Esophagus squamous epithelium (tissue), 5 donors: ENCODE results near the gene LAT. TPM values are rescaled to one million over a fixed set of nuclear protein-coding genes. Genes with fewer than 3 reads are reported as not detected.

Experiments used
- DNase-seq: peaks from one replicate; lab custom pipeline; 2025; lab: John Stamatoyannopoulos, UW
- H3K27ac ChIP-seq, 4 donors: fragments of 200-600 bp; sonication (generic); one replicate each; pipeline ENCODE4 v1.5.1; 2016 to 2019; ENCODE audit warnings: mild to moderate bottlenecking in 1 of 4
- H3K27me3 ChIP-seq, 4 donors: fragments of 200-600 bp; sonication (generic); 1 replicate in 3 of 4; 2 replicates in 1 of 4; pipeline versions ENCODE4 v1.5.1 to v1.6.0; 2017 to 2021; ENCODE audit warnings: antibody characterized with exemption in 1 of 4
- H3K36me3 ChIP-seq, 3 donors: fragments of 200-600 bp; sonication (generic); one replicate each; pipeline ENCODE4 v1.5.1; 2016 to 2019
- H3K4me1 ChIP-seq, 3 donors: fragments of 200-600 bp; sonication (generic); one replicate each; pipeline ENCODE4 v1.5.1; 2017 to 2019
- H3K4me3 ChIP-seq, 4 donors: fragments of 200-600 bp; sonication (generic); 1 replicate in 3 of 4; 2 replicates in 1 of 4; pipeline ENCODE4 v1.5.1; 2016 to 2019; ENCODE audit warnings: mild to moderate bottlenecking in 2 of 4, moderate library complexity in 1 of 4
- H3K9me3 ChIP-seq, 3 donors: fragments of 200-600 bp; sonication (generic); one replicate each; pipeline ENCODE4 v1.5.1; 2016 to 2019
- CTCF ChIP-seq, 6 experiments: fragments of 450-650 bp in 4 of 6; fragments of 200-600 bp in 2 of 6; sonication (generic) in 2 of 6; IDR thresholded peaks; one replicate each; pipeline ENCODE4 v1.5.1; 2016 to 2019; ENCODE audit warnings: antibody characterized with exemption in 6 of 6, mild to moderate bottlenecking in 4 of 6, moderate library complexity in 4 of 6
- POLR2A ChIP-seq, 4 donors: fragments of 450-650 bp; IDR thresholded peaks; one replicate each; pipeline ENCODE4 v1.6.1; 2017; ENCODE audit warnings: antibody characterized with exemption in 4 of 4, mild to moderate bottlenecking in 4 of 4, moderate library complexity in 3 of 4
- WGBS, 2 donors: methylation state at CpG; one replicate each; pipeline ENCODE4 v1.1.5; 2018; 5-methylcytosine and 5-hydroxymethylcytosine counted together
- intact Hi-C: fragments of 100-400 bp; cut with DNase I; formaldehyde crosslinking; loops from one replicate; pipeline ENCODE4 v1.15.0; 2022
- total RNA-seq, 4 donors: library from RNA; depleted of rRNA; stranded (reverse); fragments of >200 nt; gene quantifications; one replicate each; pipeline ENCODE4 v1.1.0, GENCODE V29; 2016
- donor health status: DM: yes; HTN: yes; CAD: no.

The LAT gene
- total RNA-seq: 1 to 10 TPM in 3 of 4 donors, under 1 TPM in 1; 0.76 to 7.4 (median 2.5) TPM

GRCh38 chr16:28984619-28985135 is at the start of gene LAT:
Gene LAT (plus strand): TSS chr16:28985052. CDS start chr16:28985418, 366 bp downstream.
- DNase-seq: no peak
- H3K4me1 ChIP-seq: peaks cover 0 to 7% (median 0%) of the 10 kb centered on the region in 3 donors
- no peaks in the 10 kb centered on the region for H3K27me3 ChIP-seq
- peak within 1 kb of the TSS; percentile 28 to 68 (median 41) for H3K27ac ChIP-seq
- intact Hi-C loops: no loop called here
- peaks cover 17 to 99% (median 36%) of the 10 kb centered on the region in 3 donors for H3K36me3 ChIP-seq
- H3K9me3 ChIP-seq: peaks cover 0 to 19% (median 5%) of the 10 kb centered on the region in 3 donors
- peak within 1 kb of the TSS; percentile 0 to 50 (median 36) for H3K4me3 ChIP-seq
- WGBS, 2 donors: 40% methylated on average over 1 to 2 of the region's 24 CpGs
- no peak for TF ChIP-seq POLR2A (IDR thresholded peaks at IDR 0.05)
- TF ChIP-seq CTCF (IDR thresholded peaks at IDR 0.05): no peak

GRCh38 chr16:28935346-28935745 is 49.5 kb upstream of the LAT start:
- DNase-seq: no peak
- no peaks in the 10 kb centered on the region for H3K9me3 ChIP-seq
- intact Hi-C loops: no loop called here
- H3K36me3 ChIP-seq: no peaks in the 10 kb centered on the region
- no peak overlapping the region for H3K4me3 ChIP-seq
- no peak overlapping the region for H3K27ac ChIP-seq
- peaks cover 0 to 12% (median 3%) of the 10 kb centered on the region in 3 donors for H3K4me1 ChIP-seq
- TF ChIP-seq POLR2A (IDR thresholded peaks at IDR 0.05): no peak
- TF ChIP-seq CTCF (IDR thresholded peaks at IDR 0.05): no peak
- 92 to 97% methylated on average over 2 to 4 of the region's 4 CpGs for WGBS, 2 donors
- no peaks in the 10 kb centered on the region for H3K27me3 ChIP-seq

GRCh38 chr16:28935924-28936783 is 48.7 kb upstream of the LAT start:
- peak overlapping the region in 2 of 4 donors; percentile 8 to 45 for H3K4me3 ChIP-seq

GRCh38 chr16:28936784-28937155 is 48.1 kb upstream of the LAT start:
- intact Hi-C loops: no loop called here

More at GRCh38 chr16:28935924-28936783, 48.7 kb upstream of the LAT start:
- peak; percentile 25 for DNase-seq
- H3K4me1 ChIP-seq: peaks cover 0 to 12% (median 3%) of the 10 kb centered on the region in 3 donors
- no peak for TF ChIP-seq CTCF (IDR thresholded peaks at IDR 0.05)
- H3K9me3 ChIP-seq: no peaks in the 10 kb centered on the region
- no peak overlapping the region for H3K27ac ChIP-seq
- H3K36me3 ChIP-seq: no peaks in the 10 kb centered on the region
- H3K27me3 ChIP-seq: no peaks in the 10 kb centered on the region
- 43 to 48% methylated on average over 25 of the region's 36 CpGs for WGBS, 2 donors
- intact Hi-C loops: no loop called here

More at GRCh38 chr16:28936784-28937155, 48.1 kb upstream of the LAT start:
- peak overlapping the region in 1 of 4 donors; percentile 45 for H3K4me3 ChIP-seq
- 50% methylated on average over 4 of the region's 26 CpGs; no CpG with 5 or more reads in 1 of the 2 donors for WGBS, 2 donors
- no peaks in the 10 kb centered on the region for H3K27me3 ChIP-seq
- no peak overlapping the region for H3K27ac ChIP-seq
- peaks cover 0 to 12% (median 3%) of the 10 kb centered on the region in 3 donors for H3K4me1 ChIP-seq
- no peaks in the 10 kb centered on the region for H3K9me3 ChIP-seq
- TF ChIP-seq CTCF (IDR thresholded peaks at IDR 0.05): no peak
- TF ChIP-seq POLR2A (IDR thresholded peaks at IDR 0.05): no peak
- no peaks in the 10 kb centered on the region for H3K36me3 ChIP-seq
- no peak for DNase-seq
